Measurements from ENCODE around the gene PTPN22.

DNA sequence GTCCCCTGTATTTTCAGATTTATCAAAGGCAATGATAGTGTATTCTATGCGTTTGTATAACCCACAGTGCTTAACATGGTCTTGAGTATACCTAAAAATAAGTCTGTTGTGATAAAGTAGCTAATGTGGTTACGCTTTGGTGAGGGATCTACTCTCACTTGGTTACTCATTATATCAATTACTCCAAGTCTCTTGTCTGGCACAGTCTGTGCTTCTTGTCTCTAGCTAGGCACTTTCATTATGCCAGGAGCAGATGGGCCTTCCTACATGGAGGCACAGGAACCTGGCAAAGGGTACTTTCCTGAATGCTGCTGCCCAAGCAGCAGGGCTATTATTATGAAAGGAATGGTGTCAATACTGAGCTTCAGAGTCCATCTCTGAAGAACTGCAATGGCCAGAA lies 4.2 kb upstream of the PTPN22 start:
- no peak for TF ChIP-seq EP300 (IDR thresholded peaks at IDR 0.05; ENCODE audit: low read depth)
- TF ChIP-seq, protein P1, sequence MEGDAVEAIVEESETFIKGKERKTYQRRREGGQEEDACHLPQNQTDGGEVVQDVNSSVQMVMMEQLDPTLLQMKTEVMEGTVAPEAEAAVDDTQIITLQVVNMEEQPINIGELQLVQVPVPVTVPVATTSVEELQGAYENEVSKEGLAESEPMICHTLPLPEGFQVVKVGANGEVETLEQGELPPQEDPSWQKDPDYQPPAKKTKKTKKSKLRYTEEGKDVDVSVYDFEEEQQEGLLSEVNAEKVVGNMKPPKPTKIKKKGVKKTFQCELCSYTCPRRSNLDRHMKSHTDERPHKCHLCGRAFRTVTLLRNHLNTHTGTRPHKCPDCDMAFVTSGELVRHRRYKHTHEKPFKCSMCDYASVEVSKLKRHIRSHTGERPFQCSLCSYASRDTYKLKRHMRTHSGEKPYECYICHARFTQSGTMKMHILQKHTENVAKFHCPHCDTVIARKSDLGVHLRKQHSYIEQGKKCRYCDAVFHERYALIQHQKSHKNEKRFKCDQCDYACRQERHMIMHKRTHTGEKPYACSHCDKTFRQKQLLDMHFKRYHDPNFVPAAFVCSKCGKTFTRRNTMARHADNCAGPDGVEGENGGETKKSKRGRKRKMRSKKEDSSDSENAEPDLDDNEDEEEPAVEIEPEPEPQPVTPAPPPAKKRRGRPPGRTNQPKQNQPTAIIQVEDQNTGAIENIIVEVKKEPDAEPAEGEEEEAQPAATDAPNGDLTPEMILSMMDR (IDR thresholded peaks at IDR 0.05) = no peak
- no peak for TF ChIP-seq POLR2A (IDR thresholded peaks at IDR 0.05)
